TTC549 (cell line): Measurements from ENCODE around the gene MED22.
"Not testable (repeated sequence)": the region's sequence is repeated elsewhere in the genome, so short reads cannot be mapped to it uniquely, and the experiment has no call there.

Source experiments
- FAIRE-seq: peaks from 2 replicates; lab custom pipeline; 2012; peaks lifted over from hg19 to GRCh38; lab: Jason Lieb, UNC

Gene MED22

DNA sequence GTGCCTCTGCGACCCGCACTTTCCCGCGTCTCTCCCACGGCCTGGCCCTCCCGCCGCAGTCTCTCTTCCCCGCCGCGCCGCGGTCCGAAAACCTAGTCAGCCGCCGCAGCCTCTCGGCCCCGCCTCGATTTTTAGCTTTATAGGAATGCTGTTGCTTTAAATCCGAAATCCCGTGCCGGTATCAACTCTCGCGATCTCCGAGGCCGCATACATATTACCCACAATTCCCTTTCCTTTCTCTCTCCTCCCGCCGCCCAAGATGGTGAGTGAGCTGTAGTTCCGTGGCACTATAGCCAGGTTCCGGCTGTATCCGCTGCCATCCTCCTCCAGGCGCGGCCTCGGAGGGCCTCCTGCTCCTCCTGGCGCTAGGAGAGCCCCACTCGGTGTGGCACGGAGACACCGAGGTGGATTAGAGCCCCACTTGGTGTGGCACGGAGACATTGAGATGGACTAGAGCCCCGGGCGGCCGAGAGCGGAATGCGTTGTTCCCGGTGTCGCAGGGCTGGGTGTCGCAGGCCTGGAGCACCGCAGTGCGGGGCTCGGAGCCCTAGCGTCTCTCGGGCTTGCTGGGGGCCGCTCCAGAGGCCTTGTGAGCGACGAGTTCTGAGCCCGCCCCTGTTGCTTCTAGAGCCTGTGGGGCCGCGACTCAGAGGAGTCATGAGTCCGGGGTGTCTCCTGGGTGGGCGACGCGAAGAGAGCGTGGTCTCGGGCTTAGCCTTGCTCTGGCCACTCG lies at the start of gene MED22, which contains the start of gene RPL7A:
TSS of gene MED22 (minus strand) at position 147 of the 733 bp plus-strand sequence. CDS start 1,469 bp downstream, outside the sequence.
TSS of gene RPL7A (plus strand) at position 234 of the 733 bp plus-strand sequence. CDS start at position 260, 26 bp downstream.
- FAIRE-seq = no peak

DNA sequence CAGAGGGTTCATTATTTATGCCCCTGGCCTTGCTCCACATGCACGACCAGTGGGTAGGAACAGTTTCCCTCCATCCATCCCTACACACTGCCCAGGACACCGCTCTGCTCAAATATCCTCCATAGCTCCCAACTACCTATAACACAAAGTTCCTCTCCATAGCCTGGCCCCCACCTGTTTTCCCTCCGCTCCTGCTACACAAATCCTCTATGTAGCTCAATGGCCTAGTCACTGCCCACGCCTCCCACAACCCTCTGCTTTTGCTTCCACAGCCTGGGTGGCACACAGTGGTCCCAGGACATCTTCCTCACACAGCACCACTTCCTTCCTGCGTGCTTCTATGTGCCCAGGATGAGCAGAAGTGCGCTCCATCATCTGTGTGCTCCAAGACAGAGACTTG lies 49.4 kb upstream of the MED22 start:
- no peak for FAIRE-seq

DNA sequence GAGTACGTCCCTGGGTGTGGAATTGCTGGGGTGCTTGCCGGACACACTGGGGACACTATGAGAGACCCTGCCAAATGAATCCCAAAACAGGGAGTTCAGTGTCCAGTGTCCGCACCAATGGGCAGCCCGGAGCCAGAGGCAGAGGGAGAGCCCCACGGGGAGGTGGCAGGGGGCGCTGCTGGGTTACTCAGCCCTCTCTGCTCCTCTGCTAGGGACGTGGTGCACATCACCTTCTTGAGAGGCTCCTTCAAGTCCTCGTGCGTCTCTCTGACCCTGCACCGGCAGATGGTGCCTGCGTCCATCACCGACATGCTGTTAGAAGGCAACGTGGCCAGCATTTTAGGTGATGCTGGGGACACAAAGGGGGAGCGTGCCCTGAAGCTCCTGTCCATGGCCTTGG lies 49.0 kb upstream of the MED22 start:
- FAIRE-seq = no peak

DNA sequence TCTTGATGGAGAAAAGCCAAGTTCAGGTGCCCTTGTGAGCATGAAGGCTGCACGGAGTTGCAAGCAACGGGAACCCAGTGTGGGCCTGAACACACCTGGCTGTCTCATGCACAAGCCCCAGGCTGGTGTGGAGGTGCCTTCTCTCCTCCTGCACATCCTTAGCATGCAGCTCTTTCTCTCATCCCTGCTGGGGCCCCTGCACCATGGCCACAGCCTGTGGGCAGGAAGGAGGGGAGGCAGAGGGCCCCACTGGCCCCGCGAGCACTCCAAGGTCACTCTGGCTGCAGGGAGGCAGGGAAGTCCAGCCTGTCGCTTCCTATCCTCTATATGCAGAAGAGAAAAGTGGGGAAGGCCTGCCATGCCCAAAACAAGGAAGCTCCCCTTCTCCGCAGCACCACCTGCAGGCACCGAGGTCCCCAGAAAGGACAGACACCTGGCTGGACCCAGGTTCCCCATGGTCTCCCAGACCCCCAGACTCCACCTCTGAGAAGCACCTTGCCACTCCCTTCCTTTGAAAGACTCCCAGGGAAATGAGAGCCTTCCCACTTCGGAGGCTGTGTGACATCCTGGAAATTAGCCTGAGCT lies 46.8 kb upstream of the MED22 start:
- FAIRE-seq = no peak

DNA sequence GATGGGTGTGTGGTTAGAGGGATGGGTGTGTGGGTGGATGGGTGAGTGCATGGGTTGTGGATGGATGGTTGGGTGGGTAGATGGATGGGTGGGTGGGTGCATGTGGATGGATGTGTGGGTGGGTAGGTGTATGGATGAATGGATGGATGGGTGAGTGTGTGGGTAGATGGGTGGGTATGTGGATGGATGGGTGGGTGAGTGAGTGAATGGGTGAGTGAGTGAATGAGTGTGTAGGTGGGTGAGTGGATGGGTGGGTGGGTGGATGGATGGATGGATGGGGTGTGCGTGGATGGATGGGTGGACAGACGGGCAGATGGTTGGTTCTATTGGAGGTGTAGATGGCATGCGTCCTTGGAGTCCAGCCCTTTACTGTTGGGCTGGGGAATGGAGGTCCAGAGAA lies 45.5 kb upstream of the MED22 start:
- FAIRE-seq = no peak

DNA sequence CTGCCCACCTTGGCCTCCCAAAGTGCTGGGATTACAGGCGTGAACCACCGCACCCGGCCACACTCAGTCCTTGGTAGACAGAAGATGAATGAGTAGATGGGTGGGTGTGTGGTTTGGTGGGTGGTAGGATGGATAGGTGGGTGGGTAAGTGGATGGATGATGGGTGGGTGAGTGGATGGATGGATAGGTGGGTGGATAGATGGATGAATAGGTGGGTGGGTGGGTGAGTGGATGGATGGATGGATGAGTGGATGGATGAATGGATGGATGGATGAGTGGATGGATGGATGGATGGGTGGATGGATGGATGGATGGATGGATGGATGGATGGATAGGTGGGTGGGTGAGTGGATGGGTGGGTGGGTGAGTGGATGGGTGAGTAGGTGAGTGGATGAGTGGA lies 44.4 kb upstream of the MED22 start:
- not testable (repeated sequence) for FAIRE-seq

DNA sequence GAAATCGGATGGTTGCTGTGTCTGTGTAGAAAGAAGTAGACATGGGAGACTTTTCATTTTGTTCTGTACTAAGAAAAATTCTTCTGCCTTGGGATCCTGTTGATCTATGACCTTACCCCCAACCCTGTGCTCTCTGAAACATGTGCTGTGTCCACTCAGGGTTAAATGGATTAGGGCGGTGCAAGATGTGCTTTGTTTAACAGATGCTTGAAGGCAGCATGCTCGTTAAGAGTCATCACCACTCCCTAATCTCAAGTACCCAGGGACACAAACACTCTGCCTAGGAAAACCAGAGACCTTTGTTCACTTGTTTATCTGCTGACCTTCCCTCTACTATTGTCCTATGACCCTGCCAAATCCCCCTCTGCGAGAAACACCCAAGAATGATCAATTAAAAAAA lies 43.5 kb upstream of the MED22 start:
- not testable (repeated sequence) for FAIRE-seq

DNA sequence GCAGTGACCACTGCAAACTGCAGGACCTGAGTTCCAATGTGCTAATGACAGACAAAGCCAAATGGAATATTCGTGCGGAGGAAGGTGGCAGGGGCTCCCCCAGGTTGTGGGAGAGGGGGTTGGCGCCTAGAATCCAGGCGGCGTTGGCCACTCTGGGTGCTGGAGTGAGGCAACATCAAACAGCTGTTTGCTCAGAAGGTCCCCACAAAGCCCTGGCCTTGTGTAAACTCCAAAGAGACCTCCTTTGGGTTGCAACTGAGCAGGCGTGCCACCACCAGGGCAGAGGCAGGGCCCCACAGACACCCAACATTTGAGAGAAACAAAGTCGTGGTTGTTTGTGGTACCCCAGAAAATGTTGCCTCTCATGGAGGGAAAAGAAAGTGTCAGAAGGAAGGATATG lies 42.8 kb upstream of the MED22 start:
- FAIRE-seq = no peak

DNA sequence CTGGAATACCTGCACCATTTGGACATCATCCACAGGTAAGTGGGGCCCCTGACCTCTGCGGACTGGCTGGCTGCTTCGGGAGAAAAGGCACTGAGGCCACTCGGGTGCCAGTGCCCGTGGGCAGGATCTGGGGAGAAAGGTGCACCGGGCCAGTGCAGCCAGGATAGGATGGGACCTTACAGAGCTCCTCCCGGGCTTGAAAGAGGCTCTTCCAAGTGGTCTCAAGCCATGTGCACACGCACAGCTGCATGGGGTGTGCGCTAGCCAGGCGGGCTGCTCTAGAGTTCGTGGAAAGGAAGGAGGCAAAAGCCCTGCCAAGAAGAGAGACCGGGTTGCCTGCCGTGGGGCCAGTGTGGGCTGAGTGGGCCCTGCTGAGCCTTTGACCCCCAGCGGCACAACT lies 41.6 kb upstream of the MED22 start:
- no peak for FAIRE-seq

DNA sequence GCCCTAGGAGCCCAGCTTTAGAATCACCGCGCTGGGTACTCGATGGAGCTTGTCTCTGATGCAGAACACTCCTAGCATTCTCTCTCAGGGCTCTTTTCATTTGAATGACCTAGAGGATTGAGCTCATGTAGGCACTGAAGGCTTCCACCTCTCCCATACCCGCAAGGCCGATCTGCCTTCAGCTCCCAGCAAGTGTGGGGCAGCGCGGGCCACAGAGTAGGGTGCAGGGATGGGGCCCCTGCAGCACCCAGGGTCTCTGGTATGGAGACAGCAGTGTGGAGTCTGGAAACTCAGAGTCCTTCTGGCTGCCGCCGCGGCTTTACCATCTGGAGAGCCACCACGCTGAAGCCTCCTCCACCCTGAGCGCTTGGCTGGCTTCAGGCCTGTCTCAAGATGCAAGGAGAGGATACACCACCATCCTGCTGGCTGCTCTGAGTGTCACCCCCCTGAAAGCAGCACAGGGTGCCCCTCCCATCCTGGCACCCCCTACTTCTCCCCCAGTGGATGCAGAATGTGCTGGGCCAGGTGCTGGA lies 41.2 kb upstream of the MED22 start:
- no peak for FAIRE-seq

DNA sequence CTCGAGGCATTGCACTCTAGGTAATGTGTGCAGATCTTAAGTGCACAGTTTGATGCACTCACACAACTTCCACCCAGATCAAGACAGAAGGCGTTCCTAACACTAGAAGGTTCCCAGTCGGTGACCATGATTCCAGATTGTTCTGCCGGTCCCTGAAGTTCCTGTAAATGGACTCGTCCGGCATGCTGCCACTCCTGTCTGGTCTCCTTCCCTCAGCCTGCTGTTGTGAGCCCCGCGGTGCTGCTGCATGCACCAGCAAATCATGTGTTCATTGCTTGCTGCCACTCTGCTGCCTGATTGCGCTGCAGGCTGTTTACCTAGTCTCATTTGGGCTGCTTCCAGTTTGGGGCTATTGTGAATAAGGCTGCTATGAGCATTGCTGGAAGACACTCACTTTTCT lies 39.7 kb upstream of the MED22 start:
- FAIRE-seq = no peak

DNA sequence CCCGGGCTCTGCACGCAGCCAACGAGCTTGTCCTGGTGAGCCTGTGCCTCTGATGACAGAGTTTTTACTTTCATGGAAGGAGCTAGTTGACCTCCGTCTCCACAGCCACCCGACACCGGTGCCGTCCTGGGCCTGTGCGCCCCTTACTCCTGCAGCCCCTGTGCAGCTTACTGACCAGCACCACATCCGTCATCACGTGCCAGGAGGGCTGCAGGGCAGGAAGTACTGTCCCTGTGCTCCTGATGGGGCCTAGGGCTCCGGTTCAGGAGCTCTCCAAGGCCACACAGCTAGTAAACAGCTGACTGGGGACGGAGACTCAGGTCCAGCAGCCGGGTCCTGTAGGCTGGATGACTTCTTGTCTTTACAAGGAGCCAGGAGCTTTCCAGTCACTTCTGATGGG lies 38.4 kb upstream of the MED22 start:
- no peak for FAIRE-seq

DNA sequence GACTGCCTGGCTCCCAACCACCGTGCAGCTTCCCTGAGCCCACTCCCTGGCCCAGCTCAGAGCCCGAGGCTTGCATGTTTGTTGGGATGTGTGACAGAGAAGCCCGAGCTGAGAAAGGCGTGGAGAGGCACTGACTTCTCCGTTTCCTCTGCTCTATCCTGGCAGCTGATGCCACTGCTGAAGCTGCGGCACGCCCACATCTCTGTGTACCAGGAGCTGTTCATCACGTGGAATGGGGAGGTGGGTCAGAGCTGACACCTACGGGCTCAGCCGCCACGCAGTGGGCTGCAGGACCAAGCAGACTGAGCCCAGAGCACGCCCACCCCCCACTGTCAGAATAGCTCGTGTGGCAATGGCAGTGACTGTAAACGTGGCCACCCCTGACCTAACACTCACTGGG lies 37.5 kb upstream of the MED22 start:
- no peak for FAIRE-seq

DNA sequence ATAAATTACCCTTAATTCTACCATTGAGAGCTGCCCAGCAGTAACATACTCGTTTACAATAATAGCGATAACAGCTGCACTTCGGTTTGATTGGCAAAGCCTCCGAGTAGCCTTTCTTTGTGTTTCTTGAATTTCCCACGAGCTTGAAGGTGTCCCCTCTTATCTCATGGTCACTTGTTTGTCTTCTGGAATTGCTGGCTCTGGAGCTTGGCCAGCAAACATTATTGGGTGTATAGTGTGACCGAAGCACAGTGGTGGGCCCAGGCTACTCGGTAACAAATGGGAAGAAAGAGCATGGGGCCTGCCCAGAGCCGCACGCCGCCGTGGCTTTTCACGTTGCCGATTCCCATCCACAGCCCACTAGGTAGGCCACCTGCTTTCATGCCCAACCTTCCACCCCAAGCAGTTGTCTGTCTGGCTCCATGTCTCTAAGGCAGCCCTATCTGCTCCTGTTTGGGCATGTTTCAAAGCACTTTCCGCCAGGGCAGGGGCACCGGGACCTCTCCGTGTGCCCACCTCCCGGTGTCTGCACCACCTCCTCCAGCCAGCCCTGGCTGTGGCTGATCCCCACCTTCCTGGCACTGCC lies 36.9 kb upstream of the MED22 start:
- FAIRE-seq = no peak

DNA sequence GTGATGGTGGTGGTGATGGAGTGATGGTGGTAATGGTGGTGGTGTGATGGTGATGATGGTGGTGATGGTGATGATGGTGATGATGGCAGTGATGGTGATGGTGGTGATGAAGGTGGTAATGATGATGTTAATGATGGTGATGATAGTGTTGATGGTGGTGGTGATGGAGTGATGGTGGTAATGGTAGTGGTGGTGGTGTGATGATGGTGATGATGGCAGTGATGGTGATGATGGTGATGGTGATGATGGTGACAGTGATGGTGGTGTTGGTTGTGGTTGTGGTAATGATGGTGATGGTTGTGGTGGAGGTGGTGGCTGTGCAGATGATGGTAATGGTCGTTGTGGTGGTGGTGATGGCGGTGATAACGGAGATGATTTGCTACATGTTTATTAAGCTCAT lies 35.5 kb upstream of the MED22 start:
- no peak for FAIRE-seq

DNA sequence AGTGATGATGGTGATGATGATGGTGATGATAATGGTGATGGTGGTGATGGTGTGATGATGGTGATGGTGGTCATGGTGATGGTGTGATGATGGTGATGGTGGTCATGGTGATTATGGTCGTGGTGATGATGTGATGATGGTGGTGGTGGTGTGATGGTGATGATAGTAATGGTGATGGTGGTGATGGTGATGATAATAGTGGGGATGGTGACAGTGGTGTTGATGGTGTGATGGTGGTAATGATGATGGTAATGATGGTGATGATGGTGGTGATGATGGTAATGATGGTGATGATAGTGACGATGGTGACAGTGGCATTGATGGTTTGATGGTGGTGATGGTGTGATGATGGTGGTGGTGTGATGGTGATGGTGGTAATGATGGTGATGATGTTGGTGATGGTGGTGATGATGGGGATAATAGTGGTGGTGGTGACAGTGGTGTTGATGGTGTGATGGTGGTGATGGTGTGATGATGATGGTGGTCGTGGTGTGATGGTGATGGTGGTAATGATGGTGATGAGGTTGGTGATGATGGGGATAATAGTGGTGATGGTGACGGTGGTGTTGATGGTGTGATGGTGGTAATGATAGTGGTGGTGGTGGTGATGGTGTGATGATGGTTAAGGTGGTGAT lies 34.7 kb upstream of the MED22 start:
- FAIRE-seq = no peak

DNA sequence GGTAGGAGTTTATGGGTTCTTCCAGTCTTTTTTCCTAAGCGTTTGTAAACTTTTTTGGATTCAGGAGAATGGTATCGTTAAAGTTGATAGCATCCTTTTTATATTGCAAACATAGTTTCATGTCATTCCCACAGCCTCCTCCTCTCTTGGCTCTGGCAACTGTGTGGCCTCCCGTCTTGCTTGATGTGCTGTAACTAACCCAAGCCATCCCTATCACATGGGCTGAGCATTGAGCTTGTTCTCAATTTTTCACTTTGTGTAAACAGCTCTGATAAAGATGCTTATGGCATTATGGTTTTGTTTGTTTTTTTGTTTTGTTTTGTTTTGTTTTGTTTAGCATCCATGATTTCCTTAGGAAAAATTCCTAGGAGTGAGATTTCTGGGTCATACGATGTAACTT lies 32.8 kb upstream of the MED22 start:
- no peak for FAIRE-seq

DNA sequence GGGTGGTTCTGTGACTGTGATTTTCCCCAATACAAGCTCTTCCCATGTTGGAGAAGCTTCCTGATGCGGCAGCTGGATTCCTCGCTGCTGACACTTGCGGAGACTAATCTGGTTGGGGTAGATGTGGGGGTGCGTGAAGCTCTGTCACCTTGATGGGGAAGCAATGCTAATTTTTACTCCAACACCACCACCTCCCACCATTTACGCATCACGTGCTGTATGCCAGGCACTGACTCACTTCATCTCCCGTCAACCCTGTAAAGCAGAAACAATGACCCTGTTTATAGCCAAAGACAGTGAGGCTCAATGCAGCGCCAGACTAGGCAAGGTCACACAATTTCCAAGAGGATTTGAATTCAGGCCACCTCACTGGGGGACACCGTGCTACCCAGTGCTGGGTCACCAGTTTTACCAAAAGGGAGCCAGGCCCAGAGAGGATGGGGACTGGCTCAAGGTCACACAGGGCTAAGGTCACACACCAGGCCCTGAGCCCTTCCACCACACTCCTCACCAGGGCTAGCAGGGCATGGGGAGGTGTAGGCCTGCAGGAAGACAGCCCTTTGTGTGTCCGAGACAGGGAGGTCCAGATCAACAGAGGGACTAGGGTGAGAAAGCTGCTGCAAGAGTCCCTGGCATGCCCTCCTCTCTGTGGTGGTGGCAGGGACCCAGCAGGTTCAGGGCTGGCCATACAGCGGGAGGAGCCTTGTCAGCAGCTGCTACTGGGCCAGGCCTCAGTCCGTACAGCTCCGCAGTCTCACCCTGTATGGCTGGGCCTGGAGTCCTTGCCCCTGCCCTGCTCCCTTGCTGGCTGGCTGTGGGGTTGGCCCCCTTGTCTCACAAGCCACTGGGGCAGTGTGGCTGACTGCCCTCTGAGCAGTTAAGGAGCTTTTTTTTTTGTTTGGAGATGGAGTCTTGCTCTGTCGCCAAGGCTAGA lies 31.5 kb upstream of the MED22 start:
- no peak for FAIRE-seq

DNA sequence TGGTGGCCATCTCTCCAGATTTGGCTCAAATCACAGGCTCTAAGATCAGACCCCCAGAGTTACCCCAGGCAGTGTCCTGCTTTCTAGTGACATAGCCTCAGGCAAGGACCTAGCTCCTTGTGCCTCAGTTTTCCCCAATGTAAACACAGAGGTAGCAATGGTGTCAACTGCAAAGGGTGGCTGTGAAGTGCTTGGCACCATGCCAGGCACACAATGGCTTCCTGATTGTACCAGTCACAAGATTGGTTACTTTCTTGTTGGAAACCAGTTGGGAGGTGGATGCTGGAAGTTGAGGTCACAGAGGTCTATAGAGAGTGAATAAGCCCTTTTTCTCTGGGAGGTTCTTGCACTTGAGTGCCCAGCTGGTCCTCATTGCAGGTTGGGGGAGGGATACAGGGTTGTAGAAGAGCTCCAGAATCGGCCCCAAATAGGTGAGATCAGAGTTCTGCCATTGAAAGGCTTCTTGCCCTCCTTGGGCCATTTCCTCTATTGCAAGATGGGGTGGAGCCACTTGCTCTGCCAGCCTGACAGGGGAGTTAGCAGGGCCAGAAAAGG lies 30.6 kb upstream of the MED22 start:
- no peak for FAIRE-seq

DNA sequence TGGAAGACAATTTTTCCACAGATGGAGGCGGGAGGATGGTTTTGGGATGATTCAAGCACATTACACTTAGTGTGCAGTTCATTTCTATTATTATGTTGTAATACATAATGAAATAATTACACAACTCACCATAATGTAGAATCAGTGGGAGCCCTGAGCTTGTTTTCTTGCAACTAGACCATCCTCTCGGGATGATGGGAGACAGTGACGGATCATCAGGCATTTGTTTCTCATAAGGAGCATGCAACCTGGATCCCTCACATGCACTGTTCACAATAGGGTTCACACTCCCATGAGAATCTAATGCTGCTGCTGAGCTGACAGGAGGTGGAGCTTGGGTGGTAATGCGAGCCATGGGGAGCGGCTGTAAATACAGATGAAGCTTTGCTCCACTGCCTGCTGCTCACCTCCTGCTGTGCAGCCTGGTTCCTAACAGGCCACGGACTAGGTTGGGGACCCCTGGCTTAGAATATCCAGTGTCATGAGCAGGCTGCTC lies 29.8 kb upstream of the MED22 start:
- no peak for FAIRE-seq

DNA sequence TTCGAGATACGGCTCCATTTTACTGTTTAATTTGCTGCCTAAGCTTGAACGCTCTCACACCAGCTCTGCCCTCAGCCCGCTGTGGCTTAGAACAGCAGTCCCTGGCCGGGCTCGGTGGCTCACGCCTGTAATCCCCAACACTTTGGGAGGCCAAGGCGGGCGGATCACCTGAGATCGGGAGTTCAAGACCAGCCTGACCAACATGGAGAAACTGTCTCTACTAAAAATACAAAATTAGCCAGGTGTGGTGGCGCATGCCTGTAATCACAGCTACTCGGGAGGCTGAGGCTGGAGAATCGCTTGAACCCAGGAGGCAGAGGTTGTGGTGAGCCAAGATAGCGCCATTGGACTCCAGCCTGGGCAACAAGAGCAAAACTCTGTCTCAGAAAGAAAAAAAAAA lies 29.3 kb upstream of the MED22 start:
- FAIRE-seq = not testable (repeated sequence)
